ENCODE measurements around the gene HAUS7. TPM values are rescaled to one million over a fixed set of nuclear protein-coding genes. Genes with fewer than 3 reads are reported as not detected.

Gene HAUS7
- total RNA-seq, 1 experiment from 2014 or later = 28.9 TPM

DNA sequence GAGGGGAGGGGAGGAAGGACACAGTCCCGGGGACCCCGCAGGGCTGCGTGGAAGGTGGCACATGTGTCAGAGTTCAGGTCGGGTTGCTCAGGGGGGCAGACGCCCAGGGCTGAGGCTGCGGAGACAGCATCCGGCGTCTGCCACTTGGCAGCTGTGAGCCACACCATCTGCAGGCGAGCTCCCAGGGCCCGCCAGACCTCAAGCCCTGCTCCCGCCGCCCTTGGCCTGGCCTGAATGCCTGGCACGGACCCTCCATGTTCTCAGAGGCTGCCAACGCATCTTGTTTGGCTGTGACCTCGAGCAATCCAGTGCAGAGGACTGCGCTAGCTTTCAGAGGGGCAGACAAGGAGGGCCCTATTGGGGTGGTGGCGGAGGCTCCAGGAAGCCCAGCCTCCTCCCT is 29.5 kb upstream of the HAUS7 start:
- ChIA-PET RAD21 (ENCODE audit: low non-redundant PET in 1 of 2, low total read pairs in 2 of 2, uncharacterized antibody in 2 of 2, unreplicated experiment in 2 of 2) (no interaction called here), POLR2A (no interaction called here), CTCF (no interaction called here)
- H3K27me3 ChIP-seq (ENCODE audit: insufficient read depth, low read length) = no peaks in the 10 kb centered on the region
- no peak overlapping the region for H2AFZ ChIP-seq (ENCODE audit: low read depth, low read length, poor library complexity, severe bottlenecking)
- no peak for DNase-seq (ENCODE audit: low read depth, low spot score)
- no peak overlapping the region for H3K27ac ChIP-seq (ENCODE audit: low read depth, low read length)
- no peak overlapping the region for H3K4me2 ChIP-seq (ENCODE audit: low read length)
- H3K4me3 ChIP-seq (replicated peaks in 1 of 2; ENCODE audit: low read depth in 1 of 2, low read length in 2 of 2) = no peak overlapping the region
- H3K4me1 ChIP-seq (ENCODE audit: control insufficient read depth in 1 of 2, insufficient read depth in 2 of 2, low read length in 2 of 2) = no peaks in the 10 kb centered on the region
- no peaks in the 10 kb centered on the region for H3K9me2 ChIP-seq (ENCODE audit: insufficient read depth)
- H3K9ac ChIP-seq (ENCODE audit: low read length) = no peak overlapping the region
- no TSS peak for BruUV-seq (replicated peaks)
- no peaks in the 10 kb centered on the region for H3K79me2 ChIP-seq (ENCODE audit: insufficient read depth, low read length)
- no peak for ATAC-seq
- intact Hi-C loops (cut with micrococcal nuclease) = loop anchor here (10.0 kb wide), 1 partner anchor 465 kb away; no protein-coding TSS in a partner anchor
- H4K20me1 ChIP-seq (ENCODE audit: insufficient read depth) = no peaks in the 10 kb centered on the region
- H3K9me3 ChIP-seq (ENCODE audit: control insufficient read depth in 1 of 2, insufficient read depth in 1 of 2, low read depth in 1 of 2, low read length in 2 of 2) = no peaks in the 10 kb centered on the region
- no peak for TF ChIP-seq EGR1 (IDR thresholded peaks at IDR 0.05; ENCODE audit: low read depth)
- H3K36me3 ChIP-seq (ENCODE audit: control insufficient read depth in 1 of 2, insufficient read depth in 2 of 2, low read length in 2 of 2) = no peaks in the 10 kb centered on the region

DNA sequence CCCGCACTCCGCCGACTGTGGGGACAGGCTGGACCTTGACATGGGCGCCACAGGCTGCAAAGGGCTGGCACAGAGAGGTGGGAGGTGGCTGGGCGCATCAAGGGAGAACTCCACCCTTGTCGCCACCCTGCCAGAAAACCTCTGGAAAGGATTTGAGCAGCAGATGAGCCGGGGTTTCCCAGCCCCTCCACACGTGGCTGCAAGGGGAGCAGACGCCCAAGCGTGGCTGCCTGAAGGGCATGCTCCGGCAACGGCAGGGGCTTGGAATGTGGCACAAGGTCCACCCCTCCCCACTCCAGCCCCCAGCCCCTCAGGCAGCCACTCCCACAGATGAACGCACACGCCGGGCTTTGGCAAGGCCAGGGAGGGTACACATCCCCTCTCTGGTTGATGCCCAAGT is 29.0 kb upstream of the HAUS7 start:
- intact Hi-C loops (cut with micrococcal nuclease) = no loop called here
- H3K27me3 ChIP-seq (ENCODE audit: insufficient read depth, low read length) = no peaks in the 10 kb centered on the region
- no TSS peak for BruUV-seq (replicated peaks)

More for the DNA sequence above, 29.0 kb upstream of the HAUS7 start:
- Histone ChIP-seq H2AFZ (ENCODE audit: low read depth, low read length, poor library complexity, severe bottlenecking) (no peak overlapping the region), H3K9me2 (ENCODE audit: insufficient read depth) (no peaks in the 10 kb centered on the region), H3K9me3 (ENCODE audit: control insufficient read depth in 1 of 2, insufficient read depth in 1 of 2, low read depth in 1 of 2, low read length in 2 of 2) (no peaks in the 10 kb centered on the region), H3K4me3 (replicated peaks in 1 of 2; ENCODE audit: low read depth in 1 of 2, low read length in 2 of 2) (no peak overlapping the region), H3K79me2 (ENCODE audit: insufficient read depth, low read length) (no peaks in the 10 kb centered on the region), H4K20me1 (ENCODE audit: insufficient read depth) (no peaks in the 10 kb centered on the region), H3K4me1 (ENCODE audit: control insufficient read depth in 1 of 2, insufficient read depth in 2 of 2, low read length in 2 of 2) (no peaks in the 10 kb centered on the region), H3K9ac (ENCODE audit: low read length) (no peak overlapping the region), H3K36me3 (ENCODE audit: control insufficient read depth in 1 of 2, insufficient read depth in 2 of 2, low read length in 2 of 2) (no peaks in the 10 kb centered on the region), H3K27ac (ENCODE audit: low read depth, low read length) (no peak overlapping the region), H3K4me2 (ENCODE audit: low read length) (no peak overlapping the region)
- TF ChIP-seq SP1 (IDR thresholded peaks at IDR 0.05; ENCODE audit: low read depth) (no peak), POLR2A (IDR thresholded peaks at IDR 0.05; ENCODE audit: borderline replicate concordance, extremely low read depth, insufficient read depth, insufficient read length) (no peak), EZH2 (IDR thresholded peaks at IDR 0.05) (no peak), POLR2AphosphoS5 (IDR thresholded peaks at IDR 0.05; ENCODE audit: low read depth, low read length) (no peak), SIN3A (IDR thresholded peaks at IDR 0.05; ENCODE audit: low read depth) (no peak), CEBPB (IDR thresholded peaks at IDR 0.05; ENCODE audit: low read depth) (no peak), CBX3 (IDR thresholded peaks at IDR 0.05; ENCODE audit: low read depth) (no peak)
- TF ChIP-seq, protein P1, sequence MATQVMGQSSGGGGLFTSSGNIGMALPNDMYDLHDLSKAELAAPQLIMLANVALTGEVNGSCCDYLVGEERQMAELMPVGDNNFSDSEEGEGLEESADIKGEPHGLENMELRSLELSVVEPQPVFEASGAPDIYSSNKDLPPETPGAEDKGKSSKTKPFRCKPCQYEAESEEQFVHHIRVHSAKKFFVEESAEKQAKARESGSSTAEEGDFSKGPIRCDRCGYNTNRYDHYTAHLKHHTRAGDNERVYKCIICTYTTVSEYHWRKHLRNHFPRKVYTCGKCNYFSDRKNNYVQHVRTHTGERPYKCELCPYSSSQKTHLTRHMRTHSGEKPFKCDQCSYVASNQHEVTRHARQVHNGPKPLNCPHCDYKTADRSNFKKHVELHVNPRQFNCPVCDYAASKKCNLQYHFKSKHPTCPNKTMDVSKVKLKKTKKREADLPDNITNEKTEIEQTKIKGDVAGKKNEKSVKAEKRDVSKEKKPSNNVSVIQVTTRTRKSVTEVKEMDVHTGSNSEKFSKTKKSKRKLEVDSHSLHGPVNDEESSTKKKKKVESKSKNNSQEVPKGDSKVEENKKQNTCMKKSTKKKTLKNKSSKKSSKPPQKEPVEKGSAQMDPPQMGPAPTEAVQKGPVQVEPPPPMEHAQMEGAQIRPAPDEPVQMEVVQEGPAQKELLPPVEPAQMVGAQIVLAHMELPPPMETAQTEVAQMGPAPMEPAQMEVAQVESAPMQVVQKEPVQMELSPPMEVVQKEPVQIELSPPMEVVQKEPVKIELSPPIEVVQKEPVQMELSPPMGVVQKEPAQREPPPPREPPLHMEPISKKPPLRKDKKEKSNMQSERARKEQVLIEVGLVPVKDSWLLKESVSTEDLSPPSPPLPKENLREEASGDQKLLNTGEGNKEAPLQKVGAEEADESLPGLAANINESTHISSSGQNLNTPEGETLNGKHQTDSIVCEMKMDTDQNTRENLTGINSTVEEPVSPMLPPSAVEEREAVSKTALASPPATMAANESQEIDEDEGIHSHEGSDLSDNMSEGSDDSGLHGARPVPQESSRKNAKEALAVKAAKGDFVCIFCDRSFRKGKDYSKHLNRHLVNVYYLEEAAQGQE (IDR thresholded peaks at IDR 0.05; ENCODE audit: low read depth) = no peak
- TF ChIP-seq, protein P2, sequence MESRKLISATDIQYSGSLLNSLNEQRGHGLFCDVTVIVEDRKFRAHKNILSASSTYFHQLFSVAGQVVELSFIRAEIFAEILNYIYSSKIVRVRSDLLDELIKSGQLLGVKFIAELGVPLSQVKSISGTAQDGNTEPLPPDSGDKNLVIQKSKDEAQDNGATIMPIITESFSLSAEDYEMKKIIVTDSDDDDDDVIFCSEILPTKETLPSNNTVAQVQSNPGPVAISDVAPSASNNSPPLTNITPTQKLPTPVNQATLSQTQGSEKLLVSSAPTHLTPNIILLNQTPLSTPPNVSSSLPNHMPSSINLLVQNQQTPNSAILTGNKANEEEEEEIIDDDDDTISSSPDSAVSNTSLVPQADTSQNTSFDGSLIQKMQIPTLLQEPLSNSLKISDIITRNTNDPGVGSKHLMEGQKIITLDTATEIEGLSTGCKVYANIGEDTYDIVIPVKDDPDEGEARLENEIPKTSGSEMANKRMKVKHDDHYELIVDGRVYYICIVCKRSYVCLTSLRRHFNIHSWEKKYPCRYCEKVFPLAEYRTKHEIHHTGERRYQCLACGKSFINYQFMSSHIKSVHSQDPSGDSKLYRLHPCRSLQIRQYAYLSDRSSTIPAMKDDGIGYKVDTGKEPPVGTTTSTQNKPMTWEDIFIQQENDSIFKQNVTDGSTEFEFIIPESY (IDR thresholded peaks at IDR 0.05; ENCODE audit: extremely low read depth, insufficient replicate concordance, low read length) = no peak
- TF ChIP-seq, protein P3, sequence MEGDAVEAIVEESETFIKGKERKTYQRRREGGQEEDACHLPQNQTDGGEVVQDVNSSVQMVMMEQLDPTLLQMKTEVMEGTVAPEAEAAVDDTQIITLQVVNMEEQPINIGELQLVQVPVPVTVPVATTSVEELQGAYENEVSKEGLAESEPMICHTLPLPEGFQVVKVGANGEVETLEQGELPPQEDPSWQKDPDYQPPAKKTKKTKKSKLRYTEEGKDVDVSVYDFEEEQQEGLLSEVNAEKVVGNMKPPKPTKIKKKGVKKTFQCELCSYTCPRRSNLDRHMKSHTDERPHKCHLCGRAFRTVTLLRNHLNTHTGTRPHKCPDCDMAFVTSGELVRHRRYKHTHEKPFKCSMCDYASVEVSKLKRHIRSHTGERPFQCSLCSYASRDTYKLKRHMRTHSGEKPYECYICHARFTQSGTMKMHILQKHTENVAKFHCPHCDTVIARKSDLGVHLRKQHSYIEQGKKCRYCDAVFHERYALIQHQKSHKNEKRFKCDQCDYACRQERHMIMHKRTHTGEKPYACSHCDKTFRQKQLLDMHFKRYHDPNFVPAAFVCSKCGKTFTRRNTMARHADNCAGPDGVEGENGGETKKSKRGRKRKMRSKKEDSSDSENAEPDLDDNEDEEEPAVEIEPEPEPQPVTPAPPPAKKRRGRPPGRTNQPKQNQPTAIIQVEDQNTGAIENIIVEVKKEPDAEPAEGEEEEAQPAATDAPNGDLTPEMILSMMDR (IDR thresholded peaks at IDR 0.05 in 2 of 3, conservative IDR thresholded peaks at IDR 0.05 in 1 of 3; ENCODE audit: borderline replicate concordance in 1 of 3, insufficient read depth in 1 of 3, low read depth in 2 of 3, low read length in 2 of 3) = no peak
- TF ChIP-seq, protein P4, sequence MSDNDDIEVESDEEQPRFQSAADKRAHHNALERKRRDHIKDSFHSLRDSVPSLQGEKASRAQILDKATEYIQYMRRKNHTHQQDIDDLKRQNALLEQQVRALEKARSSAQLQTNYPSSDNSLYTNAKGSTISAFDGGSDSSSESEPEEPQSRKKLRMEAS (IDR thresholded peaks at IDR 0.05) = no peak
- ATAC-seq (no peak), DNase-seq (ENCODE audit: low read depth, low spot score) (no peak)
- ChIA-PET RAD21 (ENCODE audit: low non-redundant PET in 1 of 2, low total read pairs in 2 of 2, uncharacterized antibody in 2 of 2, unreplicated experiment in 2 of 2) (no interaction called here), POLR2A (no interaction called here), CTCF (no interaction called here)

Data from HCT116 (cell line).